ENCODE measurements around the gene ROBO1. TPM values are rescaled to one million over a fixed set of nuclear protein-coding genes. Genes with fewer than 3 reads are reported as not detected.

Gene ROBO1
- total RNA-seq, 1 donor from 2014 or later, result 250 TPM

DNA sequence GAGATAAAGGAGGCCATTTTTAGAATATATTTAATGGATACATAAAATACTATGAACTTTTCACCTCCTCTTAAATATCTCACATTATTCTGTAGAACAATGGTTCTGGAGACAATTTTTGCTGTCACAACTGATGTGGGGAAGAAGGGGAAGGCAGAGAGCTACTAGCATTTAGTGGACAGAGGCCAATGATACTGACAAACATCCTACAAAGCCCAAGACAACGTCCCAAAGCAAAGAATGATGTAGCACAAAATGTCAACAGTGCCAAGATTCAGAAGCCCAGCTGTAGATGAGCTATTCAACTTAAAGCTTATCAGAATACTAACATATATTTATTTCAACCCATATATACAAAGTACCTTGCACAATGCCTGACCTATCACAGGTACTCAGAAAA, 1069.4 kb downstream of the ROBO1 start:
- Mint-ChIP-seq H3K36me3 (ENCODE audit: low read depth, unreplicated experiment) (no peaks in the 10 kb centered on the region), H3K4me1 (ENCODE audit: unreplicated experiment) (peaks cover 22% of the 10 kb centered on the region), H3K27ac (ENCODE audit: unreplicated experiment) (peak overlapping the region; percentile 34), H3K27me3 (ENCODE audit: unreplicated experiment) (peaks cover 2% of the 10 kb centered on the region), H3K9me3 (ENCODE audit: unreplicated experiment) (no peaks in the 10 kb centered on the region), H3K4me3 (ENCODE audit: unreplicated experiment) (no peak overlapping the region)
- no peak for DNase-seq (ENCODE audit: low spot score)
- TF ChIP-seq, protein P1, sequence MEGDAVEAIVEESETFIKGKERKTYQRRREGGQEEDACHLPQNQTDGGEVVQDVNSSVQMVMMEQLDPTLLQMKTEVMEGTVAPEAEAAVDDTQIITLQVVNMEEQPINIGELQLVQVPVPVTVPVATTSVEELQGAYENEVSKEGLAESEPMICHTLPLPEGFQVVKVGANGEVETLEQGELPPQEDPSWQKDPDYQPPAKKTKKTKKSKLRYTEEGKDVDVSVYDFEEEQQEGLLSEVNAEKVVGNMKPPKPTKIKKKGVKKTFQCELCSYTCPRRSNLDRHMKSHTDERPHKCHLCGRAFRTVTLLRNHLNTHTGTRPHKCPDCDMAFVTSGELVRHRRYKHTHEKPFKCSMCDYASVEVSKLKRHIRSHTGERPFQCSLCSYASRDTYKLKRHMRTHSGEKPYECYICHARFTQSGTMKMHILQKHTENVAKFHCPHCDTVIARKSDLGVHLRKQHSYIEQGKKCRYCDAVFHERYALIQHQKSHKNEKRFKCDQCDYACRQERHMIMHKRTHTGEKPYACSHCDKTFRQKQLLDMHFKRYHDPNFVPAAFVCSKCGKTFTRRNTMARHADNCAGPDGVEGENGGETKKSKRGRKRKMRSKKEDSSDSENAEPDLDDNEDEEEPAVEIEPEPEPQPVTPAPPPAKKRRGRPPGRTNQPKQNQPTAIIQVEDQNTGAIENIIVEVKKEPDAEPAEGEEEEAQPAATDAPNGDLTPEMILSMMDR (IDR thresholded peaks at IDR 0.05; ENCODE audit: unreplicated experiment), result no peak

DNA sequence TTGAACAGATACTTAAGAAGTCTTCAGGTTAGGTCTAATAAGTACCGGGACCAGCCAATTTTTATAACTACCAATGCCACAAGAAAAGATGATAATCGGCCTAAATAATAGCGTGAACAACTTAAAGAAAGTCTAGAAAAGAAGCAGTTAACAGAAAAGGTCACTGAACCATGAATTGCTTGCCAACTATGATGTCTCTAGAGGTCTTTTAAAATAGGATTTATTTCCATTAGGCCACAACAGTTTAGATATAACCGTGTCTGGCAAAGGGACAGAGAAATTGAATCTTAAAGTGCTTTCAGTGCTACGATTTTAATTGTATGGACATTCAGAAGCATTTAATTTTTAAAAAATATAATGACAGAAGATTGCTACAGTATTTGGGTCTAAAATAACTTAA, 1070.4 kb downstream of the ROBO1 start:
- Mint-ChIP-seq H3K27ac (ENCODE audit: unreplicated experiment) (no peak overlapping the region), H3K4me1 (ENCODE audit: unreplicated experiment) (peaks cover 22% of the 10 kb centered on the region), H3K4me3 (ENCODE audit: unreplicated experiment) (no peak overlapping the region), H3K36me3 (ENCODE audit: low read depth, unreplicated experiment) (no peaks in the 10 kb centered on the region), H3K9me3 (ENCODE audit: unreplicated experiment) (no peaks in the 10 kb centered on the region), H3K27me3 (ENCODE audit: unreplicated experiment) (peaks cover 4% of the 10 kb centered on the region)
- TF ChIP-seq, protein P1 (IDR thresholded peaks at IDR 0.05; ENCODE audit: unreplicated experiment), result no peak
- DNase-seq (ENCODE audit: low spot score), result no peak

DNA sequence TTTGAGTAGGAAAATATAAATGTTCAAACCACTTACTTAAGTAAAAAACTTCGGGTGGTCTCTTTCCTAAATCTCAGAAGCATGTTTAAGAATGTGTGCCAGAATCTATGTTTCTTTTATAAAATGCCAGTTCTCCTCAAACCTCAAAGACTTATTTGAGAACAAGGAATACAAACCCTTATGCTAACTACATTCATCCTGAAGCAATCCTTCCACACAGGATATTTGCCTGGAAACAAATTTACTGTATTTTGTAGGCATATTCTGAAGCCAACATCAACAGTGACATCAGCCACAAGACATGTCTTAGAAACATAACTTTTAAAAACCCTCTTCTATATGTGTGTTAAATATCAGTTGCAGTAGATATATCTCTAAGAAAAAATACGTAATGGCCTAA, 1077.0 kb downstream of the ROBO1 start:
- H3K27ac Mint-ChIP-seq (ENCODE audit: unreplicated experiment), result peak overlapping the region; percentile 15
- peaks cover 2% of the 10 kb centered on the region for H3K27me3 Mint-ChIP-seq (ENCODE audit: unreplicated experiment)
- peaks cover 5% of the 10 kb centered on the region for H3K4me1 Mint-ChIP-seq (ENCODE audit: unreplicated experiment)
- H3K9me3 Mint-ChIP-seq (ENCODE audit: unreplicated experiment), result no peaks in the 10 kb centered on the region
- DNase-seq (ENCODE audit: low spot score), result no peak
- peaks cover 4% of the 10 kb centered on the region for H3K36me3 Mint-ChIP-seq (ENCODE audit: low read depth, unreplicated experiment)
- TF ChIP-seq, protein P1 (IDR thresholded peaks at IDR 0.05; ENCODE audit: unreplicated experiment), result no peak
- H3K4me3 Mint-ChIP-seq (ENCODE audit: unreplicated experiment), result no peak overlapping the region

DNA sequence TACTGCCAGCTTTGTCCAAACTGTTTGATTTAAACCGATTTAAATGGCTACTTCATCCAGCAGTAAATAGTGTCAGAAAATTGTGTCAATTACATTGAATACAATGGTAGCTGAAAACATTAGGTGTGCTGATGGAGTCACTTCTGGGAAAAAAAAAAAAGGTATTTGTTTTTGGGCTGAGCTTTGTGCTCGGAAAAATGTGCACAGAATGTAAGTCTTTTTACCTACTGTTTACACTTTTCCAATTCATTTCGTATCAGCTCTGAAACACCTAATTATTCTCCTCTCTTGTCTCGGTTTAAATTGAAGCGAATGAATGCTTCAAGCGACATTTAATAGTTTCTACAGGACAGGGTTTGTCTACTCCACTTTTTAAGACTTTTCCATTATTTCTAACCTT, 1078.4 kb downstream of the ROBO1 start:
- H3K4me1 Mint-ChIP-seq (ENCODE audit: unreplicated experiment), result peaks cover 5% of the 10 kb centered on the region
- H3K4me3 Mint-ChIP-seq (ENCODE audit: unreplicated experiment), result no peak overlapping the region
- DNase-seq (ENCODE audit: low spot score), result no peak
- TF ChIP-seq, protein P1 (IDR thresholded peaks at IDR 0.05; ENCODE audit: unreplicated experiment), result no peak
- H3K27ac Mint-ChIP-seq (ENCODE audit: unreplicated experiment), result no peak overlapping the region
- H3K9me3 Mint-ChIP-seq (ENCODE audit: unreplicated experiment), result no peaks in the 10 kb centered on the region
- peaks cover 2% of the 10 kb centered on the region for H3K27me3 Mint-ChIP-seq (ENCODE audit: unreplicated experiment)
- H3K36me3 Mint-ChIP-seq (ENCODE audit: low read depth, unreplicated experiment), result peaks cover 16% of the 10 kb centered on the region

DNA sequence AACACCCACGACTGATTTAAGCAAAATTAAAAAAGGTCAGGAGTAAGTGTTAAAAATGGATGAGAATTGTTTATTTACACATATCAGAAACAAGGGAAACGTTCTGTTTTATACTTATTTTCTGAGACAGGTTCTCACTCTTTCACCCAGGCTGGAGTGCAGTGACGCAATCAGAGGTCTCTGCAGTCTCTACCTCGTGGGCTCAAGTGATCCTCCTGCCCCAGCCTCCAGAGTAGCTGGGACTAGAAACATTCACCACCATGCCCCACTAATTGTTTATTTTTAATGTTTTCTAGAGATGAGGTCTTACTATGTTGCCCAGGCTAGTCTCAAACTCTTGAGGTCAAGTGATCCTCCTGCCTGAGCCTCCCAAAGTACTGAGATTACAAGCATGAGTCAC, 1080.3 kb downstream of the ROBO1 start:
- peaks cover 5% of the 10 kb centered on the region for H3K4me1 Mint-ChIP-seq (ENCODE audit: unreplicated experiment)
- no peaks in the 10 kb centered on the region for H3K9me3 Mint-ChIP-seq (ENCODE audit: unreplicated experiment)
- no peak for DNase-seq (ENCODE audit: low spot score)
- H3K36me3 Mint-ChIP-seq (ENCODE audit: low read depth, unreplicated experiment), result peaks cover 26% of the 10 kb centered on the region
- TF ChIP-seq, protein P1 (IDR thresholded peaks at IDR 0.05; ENCODE audit: unreplicated experiment), result no peak
- no peak overlapping the region for H3K4me3 Mint-ChIP-seq (ENCODE audit: unreplicated experiment)
- no peaks in the 10 kb centered on the region for H3K27me3 Mint-ChIP-seq (ENCODE audit: unreplicated experiment)
- H3K27ac Mint-ChIP-seq (ENCODE audit: unreplicated experiment), result no peak overlapping the region

Measured in endothelial cell (in vitro differentiated cells).